Nephron progenitor cell (in vitro differentiated cells): ENCODE measurements around the gene BLOC1S4.

Experiments used
- DNase-seq: peaks from one replicate; pipeline ENCODE4 v3.0.0; 2021
- H3K27ac Mint-ChIP-seq: 2 replicates; pipeline ENCODE4 v1.8.0; 2021; ENCODE audit warnings: mild to moderate bottlenecking, moderate library complexity, mixed read lengths
- H3K27me3 Mint-ChIP-seq: 2 replicates; pipeline ENCODE4 v1.8.0; 2021; ENCODE audit warnings: mild to moderate bottlenecking, low read depth, mixed read lengths; ENCODE audit not compliant: poor library complexity
- H3K36me3 Mint-ChIP-seq: 2 replicates; pipeline ENCODE4 v1.8.0; 2021; ENCODE audit warnings: low read depth, mixed read lengths
- H3K4me1 Mint-ChIP-seq: 2 replicates; pipeline ENCODE4 v1.8.0; 2021; ENCODE audit warnings: mixed read lengths
- H3K4me3 Mint-ChIP-seq: 2 replicates; pipeline ENCODE4 v1.8.0; 2021; ENCODE audit warnings: mild to moderate bottlenecking, moderate library complexity, mixed read lengths
- H3K9me3 Mint-ChIP-seq: 2 replicates; pipeline ENCODE4 v1.8.0; 2021; ENCODE audit warnings: mild to moderate bottlenecking, moderate library complexity, mixed read lengths
- TF ChIP-seq, protein P1 (sequence below): fragments of 200-600 bp; sonication (generic); IDR thresholded peaks from 2 replicates; pipeline ENCODE4 v1.5.0; 2021; ENCODE audit warnings: antibody characterized with exemption

BLOC1S4 gene

DNA sequence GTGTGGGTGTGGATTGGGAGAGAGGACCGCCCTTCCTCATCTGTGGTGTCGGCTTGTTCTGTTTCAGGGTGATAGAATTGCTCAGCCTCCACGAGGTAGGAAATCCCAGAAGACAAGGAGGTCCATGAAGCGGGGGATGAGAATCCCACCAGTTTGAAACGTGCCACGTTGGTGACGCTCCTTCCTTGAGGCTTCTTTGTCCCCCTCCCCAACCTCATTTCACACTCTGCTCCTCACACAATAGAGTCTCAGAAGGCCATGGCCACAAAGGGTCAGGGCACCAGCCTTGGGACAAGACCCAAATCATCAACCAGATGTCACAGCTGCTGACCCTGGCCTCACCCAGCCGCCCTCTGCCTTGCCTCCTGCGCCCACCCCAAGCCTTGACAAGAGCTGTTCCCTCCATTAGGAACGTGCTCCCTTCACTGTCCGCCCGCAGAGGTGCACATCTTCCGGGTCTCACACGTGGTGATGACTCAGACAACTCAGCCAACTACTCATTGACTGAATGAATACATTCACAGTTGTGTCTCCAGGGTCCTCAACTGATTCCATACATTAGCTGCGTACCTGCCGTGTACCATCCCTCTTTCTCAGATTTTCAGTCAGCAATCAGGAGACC, 18.3 kb downstream of the BLOC1S4 start:
- TF ChIP-seq, protein P1, sequence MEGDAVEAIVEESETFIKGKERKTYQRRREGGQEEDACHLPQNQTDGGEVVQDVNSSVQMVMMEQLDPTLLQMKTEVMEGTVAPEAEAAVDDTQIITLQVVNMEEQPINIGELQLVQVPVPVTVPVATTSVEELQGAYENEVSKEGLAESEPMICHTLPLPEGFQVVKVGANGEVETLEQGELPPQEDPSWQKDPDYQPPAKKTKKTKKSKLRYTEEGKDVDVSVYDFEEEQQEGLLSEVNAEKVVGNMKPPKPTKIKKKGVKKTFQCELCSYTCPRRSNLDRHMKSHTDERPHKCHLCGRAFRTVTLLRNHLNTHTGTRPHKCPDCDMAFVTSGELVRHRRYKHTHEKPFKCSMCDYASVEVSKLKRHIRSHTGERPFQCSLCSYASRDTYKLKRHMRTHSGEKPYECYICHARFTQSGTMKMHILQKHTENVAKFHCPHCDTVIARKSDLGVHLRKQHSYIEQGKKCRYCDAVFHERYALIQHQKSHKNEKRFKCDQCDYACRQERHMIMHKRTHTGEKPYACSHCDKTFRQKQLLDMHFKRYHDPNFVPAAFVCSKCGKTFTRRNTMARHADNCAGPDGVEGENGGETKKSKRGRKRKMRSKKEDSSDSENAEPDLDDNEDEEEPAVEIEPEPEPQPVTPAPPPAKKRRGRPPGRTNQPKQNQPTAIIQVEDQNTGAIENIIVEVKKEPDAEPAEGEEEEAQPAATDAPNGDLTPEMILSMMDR, result no peak
- peaks cover 6% of the 10 kb centered on the region for H3K9me3 Mint-ChIP-seq
- peaks cover 6% of the 10 kb centered on the region for H3K27me3 Mint-ChIP-seq
- DNase-seq, result no peak
- H3K4me3 Mint-ChIP-seq, result no peak overlapping the region
- H3K36me3 Mint-ChIP-seq, result no peaks in the 10 kb centered on the region
- H3K27ac Mint-ChIP-seq, result peak overlapping the region; percentile 38
- peaks cover 19% of the 10 kb centered on the region for H3K4me1 Mint-ChIP-seq

- Mint-ChIP-seq H3K27ac (no peak overlapping the region), H3K4me3 (no peak overlapping the region), H3K9me3 (peaks cover 24% of the 10 kb centered on the region)
Observed at GRCh38 chr4:6739920-6740319, 23.9 kb downstream of the BLOC1S4 start.

GRCh38 chr4:6740347-6740746, 24.4 kb downstream of the BLOC1S4 start:
- peaks cover 26% of the 10 kb centered on the region for H3K9me3 Mint-ChIP-seq
- no peaks in the 10 kb centered on the region for H3K36me3 Mint-ChIP-seq
- no peak overlapping the region for H3K4me3 Mint-ChIP-seq
- H3K27me3 Mint-ChIP-seq, result peaks cover 3% of the 10 kb centered on the region
- H3K27ac Mint-ChIP-seq, result no peak overlapping the region
- DNase-seq, result no peak
- TF ChIP-seq, protein P1, result no peak
- H3K4me1 Mint-ChIP-seq, result no peaks in the 10 kb centered on the region

More at GRCh38 chr4:6739920-6740319, 23.9 kb downstream of the BLOC1S4 start:
- no peaks in the 10 kb centered on the region for H3K4me1 Mint-ChIP-seq
- H3K36me3 Mint-ChIP-seq, result no peaks in the 10 kb centered on the region
- DNase-seq, result no peak
- TF ChIP-seq, protein P1, result no peak
- H3K27me3 Mint-ChIP-seq, result peaks cover 3% of the 10 kb centered on the region

DNA sequence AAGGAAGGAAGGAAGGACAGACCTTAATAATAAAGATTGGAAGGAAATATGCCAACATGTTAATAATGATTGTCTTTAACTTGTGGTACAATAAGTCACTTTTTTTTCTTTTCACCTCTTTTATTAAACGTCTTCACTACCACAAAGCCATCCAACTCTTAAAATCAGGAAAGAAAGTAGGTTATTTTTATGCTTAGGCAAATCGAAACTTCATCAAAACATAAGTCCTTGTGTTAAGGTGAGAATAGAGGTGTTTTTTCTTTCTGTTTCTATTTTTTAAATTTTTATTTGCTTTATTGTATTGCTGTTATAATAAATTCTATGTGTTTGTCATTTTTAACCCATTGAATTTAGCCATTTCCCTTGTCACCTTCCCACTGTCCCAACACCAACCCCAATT, 26.5 kb downstream of the BLOC1S4 start:
- Mint-ChIP-seq H3K36me3 (no peaks in the 10 kb centered on the region), H3K27ac (no peak overlapping the region), H3K9me3 (peaks cover 30% of the 10 kb centered on the region), H3K4me1 (peaks cover 14% of the 10 kb centered on the region), H3K27me3 (peaks cover 3% of the 10 kb centered on the region), H3K4me3 (no peak overlapping the region)
- TF ChIP-seq, protein P1, result no peak
- no peak for DNase-seq

GRCh38 chr4:6742989-6743388, 27.0 kb downstream of the BLOC1S4 start:
- H3K4me1 Mint-ChIP-seq, result peaks cover 18% of the 10 kb centered on the region

More at GRCh38 chr4:6742989-6743388, 27.0 kb downstream of the BLOC1S4 start:
- Mint-ChIP-seq H3K9me3 (peaks cover 30% of the 10 kb centered on the region), H3K27ac (no peak overlapping the region), H3K36me3 (no peaks in the 10 kb centered on the region), H3K4me3 (no peak overlapping the region), H3K27me3 (peaks cover 3% of the 10 kb centered on the region)
- no peak for DNase-seq
- TF ChIP-seq, protein P1, result no peak
